NCI-H1417 (cell line): Measurements from ENCODE around the gene UMAD1.

Source experiments
- DNase-seq, 3 experiments: peaks; one replicate each; lab custom pipeline; 2025; lab: John Stamatoyannopoulos, UW

UMAD1 gene

GRCh38 chr7:7720750-7721621, 80.4 kb downstream of the UMAD1 start:
- no peak for DNase-seq

- DNase-seq: no peak
Measured at GRCh38 chr7:7731732-7732131, 91.2 kb downstream of the UMAD1 start.

- DNase-seq: no peak
Measured at GRCh38 chr7:7732621-7733281, 92.2 kb downstream of the UMAD1 start.

- peak in 2 of 3 experiments; percentile 14 to 41 for DNase-seq
Measured at GRCh38 chr7:7736671-7737070, 96.1 kb downstream of the UMAD1 start.

- DNase-seq: no peak
Measured at GRCh38 chr7:7737674-7738073, 97.1 kb downstream of the UMAD1 start.

GRCh38 chr7:7738177-7738576, 97.6 kb downstream of the UMAD1 start:
- DNase-seq: peak in 1 of 3 experiments; percentile 32

- peak in 1 of 3 experiments; percentile 40 for DNase-seq
Measured at GRCh38 chr7:7738622-7739021, 98.1 kb downstream of the UMAD1 start.

- DNase-seq: peak in 1 of 3 experiments; percentile 34
Measured at GRCh38 chr7:7739204-7740036, 98.9 kb downstream of the UMAD1 start.

GRCh38 chr7:7740037-7740355, 99.4 kb downstream of the UMAD1 start:
- DNase-seq: no peak

GRCh38 chr7:7742223-7742622, 101.7 kb downstream of the UMAD1 start:
- no peak for DNase-seq

GRCh38 chr7:7745258-7745657, 104.7 kb downstream of the UMAD1 start:
- DNase-seq: no peak

- peak in 1 of 3 experiments; percentile 21 for DNase-seq
Measured at GRCh38 chr7:7745966-7746365, 105.4 kb downstream of the UMAD1 start.

- peak in 2 of 3 experiments; percentile 31 to 75 for DNase-seq
Measured at GRCh38 chr7:7746458-7746857, 105.9 kb downstream of the UMAD1 start.

GRCh38 chr7:7750571-7751242, 110.2 kb downstream of the UMAD1 start:
- no peak for DNase-seq

- DNase-seq: no peak
Measured at GRCh38 chr7:7751243-7752092, 110.9 kb downstream of the UMAD1 start.

GRCh38 chr7:7756577-7756976, 116.0 kb downstream of the UMAD1 start:
- no peak for DNase-seq

GRCh38 chr7:7757576-7757975, 117.0 kb downstream of the UMAD1 start:
- DNase-seq: no peak

GRCh38 chr7:7761340-7761973, 120.9 kb downstream of the UMAD1 start:
- peak in 2 of 3 experiments; percentile 19 to 65 for DNase-seq

- peak in 2 of 3 experiments; percentile 28 to 33 for DNase-seq
Measured at GRCh38 chr7:7761974-7762779, 121.6 kb downstream of the UMAD1 start.
